GM21723 (cell line): Measurements from ENCODE around the gene TJP1.
"Not testable (repeated sequence)": the region's sequence is repeated elsewhere in the genome, so short reads cannot be mapped to it uniquely, and the experiment has no call there.

Source experiments
- ATAC-seq: cut with Tn5 transposase; IDR thresholded peaks from one replicate; pipeline ENCODE4 v1.9.1; 2021; ENCODE audit warnings: mild to moderate bottlenecking, moderate library complexity; ENCODE audit not compliant: unreplicated experiment

Gene TJP1

DNA sequence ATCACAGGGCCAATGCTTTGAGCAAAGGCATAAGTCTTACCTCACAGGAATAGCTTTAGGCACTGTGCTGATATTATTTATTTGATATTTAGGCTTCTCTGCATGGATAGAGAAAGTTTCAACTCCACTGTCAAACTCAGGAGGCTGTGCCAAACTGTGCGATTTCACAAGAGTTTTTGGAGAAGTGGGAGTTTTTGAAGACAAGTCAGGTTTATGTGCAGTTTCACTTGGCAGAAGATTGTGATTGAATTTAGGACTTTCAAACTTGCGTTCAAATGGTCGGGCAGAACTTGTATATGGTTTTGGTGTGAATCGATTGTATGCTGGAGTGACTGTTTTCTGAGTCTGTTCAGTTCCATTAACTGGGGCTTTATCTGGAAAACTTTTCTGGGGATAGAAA is 113.7 kb downstream of the TJP1 start:
- no peak for ATAC-seq

DNA sequence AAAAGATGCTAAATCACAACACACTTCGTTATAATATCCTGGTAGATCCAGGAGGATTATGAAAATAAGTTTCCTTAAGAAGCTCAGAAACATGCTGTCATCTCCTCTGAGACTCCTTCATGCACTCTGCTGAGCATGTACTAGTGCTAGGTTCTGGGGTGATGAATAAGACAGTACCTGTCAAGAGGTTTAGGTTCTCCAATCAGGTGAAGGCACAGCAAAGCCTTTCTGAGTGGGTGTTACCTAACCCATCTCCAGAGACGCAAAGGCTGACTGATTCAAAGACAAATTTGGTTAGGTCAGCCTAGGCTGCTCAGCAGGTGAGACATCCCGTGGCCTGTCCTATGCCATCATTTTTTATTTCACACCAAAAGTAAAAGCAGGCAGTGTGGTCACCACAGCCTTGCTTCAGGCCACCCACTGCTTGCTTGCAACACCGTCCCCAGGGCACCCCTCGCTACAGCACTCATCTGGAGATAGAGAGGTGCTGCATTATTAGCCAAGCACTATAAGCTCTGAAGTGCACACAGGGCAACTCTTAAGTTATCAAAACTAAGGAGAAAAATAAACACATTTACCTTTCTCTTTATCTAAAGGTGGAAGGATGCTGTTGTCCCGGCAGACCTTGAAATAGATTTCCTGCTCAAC is 117.2 kb downstream of the TJP1 start:
- ATAC-seq: no peak

DNA sequence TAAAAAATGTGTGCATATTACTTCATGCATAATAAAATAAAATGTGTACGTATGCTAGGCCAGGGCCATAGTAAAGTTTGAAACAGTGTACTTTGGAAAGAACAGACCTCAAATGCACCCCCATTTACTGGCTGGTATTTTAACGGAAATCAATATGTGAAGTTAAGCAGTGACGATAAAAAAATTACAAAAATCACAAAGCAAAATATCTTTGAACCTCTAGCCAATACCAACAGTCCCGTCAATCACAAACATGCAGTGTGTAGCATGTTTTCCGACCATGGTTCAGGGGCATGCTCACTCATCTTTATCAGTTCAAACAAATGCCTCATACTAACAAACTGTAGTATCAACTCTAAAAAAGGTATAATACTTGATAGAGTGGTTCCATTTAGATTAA is 121.1 kb downstream of the TJP1 start:
- ATAC-seq: no peak

DNA sequence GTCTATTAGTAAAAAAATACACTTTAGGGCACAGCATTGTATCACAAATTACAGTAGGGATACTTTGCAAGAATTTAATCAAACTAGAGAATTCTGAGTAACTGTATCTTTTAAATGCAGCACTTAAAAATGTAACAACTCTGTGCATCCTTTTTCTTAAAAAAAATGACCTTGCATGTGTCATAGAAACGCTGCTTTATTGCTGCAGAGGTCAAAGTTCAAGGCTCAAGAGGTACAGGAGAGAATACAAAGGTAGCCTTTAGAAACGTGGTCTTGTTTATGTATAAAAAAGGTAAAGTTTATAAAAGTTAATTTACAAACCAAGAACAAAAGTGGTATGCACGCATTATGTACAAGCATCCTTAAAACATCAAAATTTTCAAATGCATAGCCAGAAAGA is 122.0 kb downstream of the TJP1 start:
- ATAC-seq: no peak

DNA sequence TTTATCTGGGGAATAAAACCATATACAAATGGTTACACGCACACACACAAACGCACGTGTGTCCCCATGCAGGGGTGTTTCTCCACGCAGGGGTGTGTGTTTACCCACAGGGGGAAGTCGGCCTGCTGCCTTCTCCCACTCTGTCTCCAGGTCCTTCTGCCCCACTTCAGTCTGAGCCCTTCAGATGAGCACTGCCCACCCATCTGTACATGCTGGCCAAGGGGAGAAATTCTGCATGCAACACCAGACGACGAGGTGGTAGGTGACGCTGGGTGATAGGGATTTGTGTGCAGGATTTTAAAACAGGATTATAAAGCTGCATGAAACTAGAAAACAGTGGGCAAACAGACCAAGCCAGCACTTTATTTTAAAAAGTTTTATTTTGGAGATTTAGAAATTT is 122.5 kb downstream of the TJP1 start:
- no peak for ATAC-seq

DNA sequence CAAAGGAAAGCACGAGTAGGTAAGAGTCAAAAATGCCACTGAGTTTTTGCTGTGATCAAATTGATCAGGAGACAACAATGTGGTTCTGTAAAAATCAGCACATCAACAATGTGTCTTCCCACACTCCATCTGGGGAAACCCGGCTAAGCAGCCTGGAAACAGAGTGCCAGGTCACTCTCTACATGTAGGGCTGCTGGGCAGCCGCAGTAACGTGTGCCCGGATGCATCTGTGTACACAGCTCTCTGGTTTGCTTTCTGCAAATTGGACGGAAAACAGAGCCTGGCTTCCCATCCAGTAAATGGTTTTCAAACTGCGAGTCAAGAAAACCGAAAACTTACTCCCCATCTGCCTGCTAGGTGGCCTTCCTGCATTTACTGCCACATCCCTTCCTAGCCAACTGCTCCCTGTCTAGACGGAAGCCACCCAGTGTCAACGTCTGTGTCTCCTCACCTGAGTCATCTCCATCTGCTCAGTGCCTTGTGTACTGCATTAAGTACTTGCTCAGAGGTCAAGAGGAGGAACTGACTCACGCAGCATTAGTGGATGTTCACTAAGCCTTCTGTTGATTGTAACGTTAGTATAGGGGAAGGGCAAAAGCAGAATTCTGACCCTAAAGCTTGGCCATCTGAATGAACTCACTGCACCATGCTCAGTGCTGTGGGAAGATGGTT is 124.1 kb downstream of the TJP1 start:
- no peak for ATAC-seq

DNA sequence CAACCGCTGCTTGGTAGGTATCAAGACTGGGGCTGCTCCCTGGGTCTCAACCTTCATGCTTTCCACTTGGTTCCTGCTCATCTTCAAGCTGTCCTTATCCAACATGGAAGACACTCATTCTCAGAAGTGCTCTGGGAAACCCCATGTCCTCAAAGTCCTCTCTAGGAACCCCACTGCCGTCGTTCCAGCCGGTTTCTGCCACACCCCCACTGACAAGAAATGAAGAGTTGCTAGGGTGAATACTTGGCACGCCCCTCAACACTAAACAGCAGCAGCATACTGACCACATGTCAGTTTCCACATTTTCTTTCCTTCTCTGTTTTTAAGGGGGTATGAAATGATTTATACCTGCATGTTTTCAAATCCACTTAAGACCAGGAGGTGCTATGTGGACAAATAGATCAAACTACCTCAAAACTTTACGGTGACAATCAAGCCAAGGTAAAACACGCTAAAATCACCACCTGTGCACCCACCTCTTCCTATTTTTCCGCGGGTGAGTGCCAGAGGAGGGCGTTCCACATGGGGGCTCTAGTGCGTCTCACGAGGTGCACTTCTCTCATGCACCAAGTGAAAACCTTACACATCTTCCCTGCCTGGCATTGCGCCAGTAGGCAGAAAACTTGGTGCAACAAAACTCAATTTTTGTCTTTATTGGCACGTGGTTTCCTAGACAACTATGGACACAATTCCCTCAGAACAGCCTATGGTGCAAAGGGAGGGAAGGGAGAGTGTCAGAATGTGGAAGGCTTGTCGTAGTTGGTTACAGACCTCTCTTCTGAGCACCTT is 125.1 kb downstream of the TJP1 start:
- ATAC-seq: no peak

DNA sequence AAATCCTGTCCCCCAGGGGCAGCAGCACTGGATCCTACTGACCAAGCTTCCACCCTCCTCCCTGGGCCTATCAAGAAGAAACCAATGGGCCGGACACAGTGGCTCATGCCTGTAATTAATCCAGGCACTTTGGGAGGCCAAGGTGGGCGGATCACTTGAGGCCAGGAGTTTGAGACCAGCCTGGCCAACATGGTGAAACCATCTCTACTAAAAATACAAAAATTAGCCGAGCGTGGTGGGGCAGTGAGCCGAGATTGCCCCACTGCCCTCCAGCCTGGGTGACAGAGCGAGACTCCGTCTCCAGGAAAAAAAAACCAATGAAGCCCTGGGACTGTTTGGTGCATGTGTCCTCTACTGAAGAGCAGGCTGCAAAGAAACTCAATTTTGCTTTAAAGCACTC is 125.8 kb downstream of the TJP1 start:
- ATAC-seq: not testable (repeated sequence)

DNA sequence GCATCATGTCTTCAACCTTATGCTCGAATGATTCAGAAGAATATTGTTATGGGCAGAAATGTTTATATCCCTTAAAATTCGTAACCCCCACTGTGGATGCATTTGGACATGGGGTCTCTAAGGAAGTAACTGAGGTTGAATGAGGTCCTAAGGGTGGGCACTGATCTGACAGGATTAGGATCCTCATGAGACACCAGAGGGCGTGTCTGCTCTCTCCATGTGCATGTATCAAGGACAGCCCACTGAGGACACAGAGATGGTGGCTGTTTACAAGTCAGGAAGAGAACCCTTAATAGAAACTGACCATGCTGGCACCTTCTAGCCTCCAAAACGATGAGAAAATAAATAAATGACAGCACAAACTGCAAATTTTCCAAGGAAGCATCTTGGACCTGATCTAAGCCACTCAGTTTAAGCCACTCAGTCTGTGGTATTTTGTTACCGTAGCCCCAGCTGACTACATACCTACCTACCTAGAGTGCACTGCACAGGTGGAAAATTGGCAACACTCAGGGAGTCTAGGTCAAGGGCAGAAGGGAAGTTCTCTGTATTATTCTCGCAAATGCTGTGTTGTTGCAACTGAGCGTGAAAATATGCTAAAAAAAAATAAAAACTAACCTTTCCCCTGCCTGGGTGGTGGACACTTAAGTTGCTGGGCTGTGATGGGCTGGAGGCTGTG is 126.6 kb downstream of the TJP1 start:
- ATAC-seq: no peak

DNA sequence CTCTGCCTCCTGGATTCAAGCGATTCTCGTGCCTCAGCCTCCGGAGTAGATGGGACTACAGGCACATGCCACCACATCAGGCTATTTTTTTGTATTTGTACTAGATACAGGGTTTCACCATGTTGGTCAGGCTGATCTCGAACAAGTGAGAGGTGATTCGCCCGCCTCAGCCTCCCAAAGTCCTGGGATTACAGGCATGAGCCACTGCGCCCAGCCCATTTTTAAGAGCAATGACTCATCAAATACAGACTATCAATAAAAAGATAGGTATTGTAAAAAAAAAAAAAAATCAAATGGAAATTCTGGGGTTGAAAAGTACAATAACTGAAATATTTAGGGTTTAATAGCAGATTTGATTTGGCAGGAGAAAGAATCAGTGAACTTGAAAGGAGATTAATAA is 129.0 kb downstream of the TJP1 start:
- ATAC-seq: no peak

DNA sequence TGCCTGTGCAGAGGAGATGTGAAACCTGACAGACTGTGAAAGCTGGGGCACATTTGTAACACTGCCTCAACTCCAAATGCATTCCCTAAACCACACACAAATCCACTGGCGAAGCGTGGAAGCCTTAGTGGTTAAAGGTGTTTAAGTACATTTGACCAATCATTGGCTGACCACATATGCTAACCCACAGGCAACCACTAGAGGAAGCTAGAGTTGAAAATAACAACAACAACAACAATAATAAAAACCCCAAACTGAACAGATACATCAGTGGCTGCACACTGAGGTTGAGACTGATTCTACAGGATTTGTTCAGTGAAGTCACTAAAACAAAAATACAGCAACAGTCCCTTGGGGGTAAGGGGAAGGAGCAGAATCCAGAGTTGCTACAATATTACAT is 129.7 kb downstream of the TJP1 start:
- ATAC-seq: no peak

DNA sequence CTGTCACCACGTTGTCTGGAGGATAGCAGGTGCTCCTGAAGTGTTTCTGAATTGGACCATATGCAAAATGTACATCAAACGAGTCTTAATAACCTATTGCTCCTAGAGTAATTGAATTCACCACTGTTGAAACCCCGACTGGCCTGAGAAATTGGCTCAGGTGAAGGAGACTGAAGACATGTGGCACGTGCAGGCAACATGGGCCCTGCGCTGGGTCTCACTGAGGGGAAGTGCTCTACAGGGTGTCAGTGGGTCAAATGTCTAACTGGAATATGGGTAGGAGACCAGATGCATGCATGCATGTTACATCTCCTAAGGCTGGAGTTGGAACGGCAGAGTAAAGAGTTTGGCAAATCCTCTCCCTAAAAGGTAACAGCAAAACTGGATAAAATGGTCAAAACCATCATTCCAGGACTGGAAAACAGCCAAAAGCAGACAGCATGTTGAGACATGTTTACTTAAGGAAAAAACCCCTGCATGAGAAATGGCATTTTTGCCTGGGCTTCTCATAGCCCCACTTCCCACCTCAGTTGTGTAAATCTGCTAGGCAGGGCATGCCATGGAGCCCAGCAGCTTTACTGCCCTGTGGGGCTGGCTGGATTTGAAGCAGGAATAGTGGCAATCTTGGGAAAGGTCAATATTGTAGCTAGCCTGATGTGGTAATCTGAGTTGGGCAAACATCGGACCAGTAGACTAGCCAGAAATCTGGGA is 131.3 kb downstream of the TJP1 start:
- no peak for ATAC-seq

DNA sequence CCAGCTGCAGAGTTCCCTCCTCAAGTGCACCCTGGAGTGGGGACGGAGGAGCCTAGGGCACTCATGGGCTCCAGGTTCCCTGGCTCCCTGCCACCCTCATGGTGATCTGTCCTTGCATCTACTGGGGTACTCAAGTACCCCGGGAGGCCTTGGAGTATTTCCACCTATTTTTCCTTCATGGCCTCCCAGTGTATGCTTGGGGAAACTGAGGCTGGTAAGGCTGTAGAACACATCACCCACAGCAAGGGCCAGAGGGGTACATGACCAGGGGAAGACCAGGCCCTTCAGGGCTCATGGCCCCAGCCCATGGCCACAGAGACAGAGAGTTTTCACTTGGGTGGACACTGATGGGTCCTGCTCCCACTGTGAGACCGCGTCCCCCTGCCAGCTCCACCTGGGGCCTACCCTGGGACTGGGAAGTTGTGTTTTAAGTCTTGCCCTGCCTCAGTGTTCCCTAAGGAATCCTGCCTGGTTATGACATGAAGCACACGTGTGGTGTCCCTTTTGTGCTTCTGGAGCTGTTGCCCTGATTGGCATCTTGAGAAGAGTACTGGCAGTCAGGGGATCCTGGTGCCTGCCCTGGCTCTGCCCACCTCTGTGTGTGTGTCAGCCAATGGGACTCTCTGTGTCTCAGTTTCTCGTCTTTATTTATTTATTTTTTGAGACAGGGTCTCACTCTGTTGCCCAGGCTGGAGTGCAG is 132.8 kb downstream of the TJP1 start:
- no peak for ATAC-seq

DNA sequence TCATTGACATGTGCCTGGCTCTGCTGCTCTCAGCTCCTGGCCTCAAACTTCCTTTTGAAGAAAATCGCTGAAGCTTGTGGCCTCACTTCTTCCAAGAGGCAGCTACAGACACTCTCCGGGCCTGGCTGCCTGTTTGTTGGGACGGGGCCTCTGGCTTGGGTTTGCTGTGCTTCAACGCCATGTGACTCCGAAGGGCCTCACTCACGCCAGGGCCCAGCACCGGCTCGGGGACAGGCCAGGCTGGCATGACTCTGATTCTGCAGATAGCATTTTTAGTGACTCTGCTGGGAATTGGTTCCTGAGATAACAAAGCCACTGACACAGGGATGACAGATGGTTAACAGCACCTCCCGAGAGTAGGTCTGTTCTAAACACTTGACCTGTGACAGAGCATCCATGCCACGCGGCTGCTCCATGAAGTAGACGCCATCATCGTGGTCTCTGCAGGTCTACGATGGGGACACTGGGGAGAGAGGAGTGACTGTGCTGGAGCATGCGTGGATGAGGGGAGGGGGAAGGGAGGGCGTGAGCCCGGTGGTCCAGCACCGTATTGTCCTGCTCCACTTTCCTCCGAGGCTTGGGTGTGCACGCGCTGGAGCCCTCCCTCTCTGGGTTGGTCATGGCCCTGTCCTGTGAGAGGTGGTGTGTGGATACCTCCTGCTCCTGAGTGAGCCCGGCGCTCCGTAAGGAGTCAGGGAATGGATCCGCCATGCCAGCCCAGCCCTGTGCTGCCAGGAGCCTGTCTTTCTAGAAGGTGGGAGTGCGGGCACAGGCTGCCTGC is 133.6 kb downstream of the TJP1 start:
- no peak for ATAC-seq

DNA sequence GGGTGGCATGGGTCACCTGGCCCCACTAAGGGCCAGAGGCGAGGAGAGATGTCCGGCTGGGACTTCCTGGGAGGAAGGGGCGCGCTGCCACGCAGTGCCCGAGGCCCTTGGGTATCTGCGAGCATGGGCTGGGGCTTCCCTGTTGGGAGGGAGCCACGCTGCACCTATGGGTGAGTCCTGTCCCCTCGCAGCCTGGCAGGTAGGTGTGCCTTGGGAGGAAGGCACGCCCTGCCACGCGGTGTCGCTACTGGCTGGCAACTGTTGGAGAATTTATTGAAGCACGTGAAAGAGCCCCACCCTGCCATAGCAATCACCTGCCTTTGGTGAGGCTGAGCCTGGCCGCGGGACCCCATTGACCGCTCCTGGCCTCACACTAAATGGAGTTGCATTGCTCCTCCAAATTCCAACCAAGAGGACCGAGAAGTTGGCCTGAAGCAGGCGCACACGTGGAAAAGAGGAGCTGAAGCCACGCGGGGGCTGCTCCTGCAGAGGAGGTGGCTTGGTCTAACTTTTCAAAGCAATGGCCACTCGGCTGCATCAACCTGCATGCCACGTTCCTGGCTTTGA is 134.2 kb downstream of the TJP1 start:
- no peak for ATAC-seq

DNA sequence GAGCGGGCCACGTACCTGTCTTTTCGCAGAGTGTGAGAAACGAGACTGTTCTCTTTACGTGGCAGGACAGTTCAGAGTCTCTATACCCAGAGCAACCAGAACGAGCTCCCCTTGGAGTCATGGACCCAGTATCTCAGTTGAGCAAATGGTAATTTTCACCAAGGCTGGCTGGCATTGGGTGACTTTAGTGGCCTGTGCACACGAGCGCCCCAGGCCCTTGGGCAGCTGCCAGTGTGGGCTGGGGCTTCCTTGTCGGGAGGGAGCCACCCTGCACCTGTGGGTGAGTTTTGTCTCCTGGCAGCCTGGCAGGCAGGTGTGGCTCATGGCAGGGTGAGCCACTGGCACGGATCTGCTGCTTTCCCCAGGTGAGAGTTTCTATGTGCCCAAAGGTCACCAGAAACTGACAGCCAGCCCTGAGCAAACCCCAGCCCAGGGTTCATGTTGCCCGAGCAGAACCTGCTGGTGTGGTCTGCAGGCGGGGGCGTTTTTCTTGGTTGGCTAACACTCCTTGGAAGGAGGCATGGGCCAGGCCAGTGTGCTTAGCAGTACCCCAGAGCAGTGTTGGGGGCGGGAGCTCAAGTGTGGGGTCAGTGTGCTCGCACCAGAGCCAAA is 135.0 kb downstream of the TJP1 start:
- ATAC-seq: no peak

DNA sequence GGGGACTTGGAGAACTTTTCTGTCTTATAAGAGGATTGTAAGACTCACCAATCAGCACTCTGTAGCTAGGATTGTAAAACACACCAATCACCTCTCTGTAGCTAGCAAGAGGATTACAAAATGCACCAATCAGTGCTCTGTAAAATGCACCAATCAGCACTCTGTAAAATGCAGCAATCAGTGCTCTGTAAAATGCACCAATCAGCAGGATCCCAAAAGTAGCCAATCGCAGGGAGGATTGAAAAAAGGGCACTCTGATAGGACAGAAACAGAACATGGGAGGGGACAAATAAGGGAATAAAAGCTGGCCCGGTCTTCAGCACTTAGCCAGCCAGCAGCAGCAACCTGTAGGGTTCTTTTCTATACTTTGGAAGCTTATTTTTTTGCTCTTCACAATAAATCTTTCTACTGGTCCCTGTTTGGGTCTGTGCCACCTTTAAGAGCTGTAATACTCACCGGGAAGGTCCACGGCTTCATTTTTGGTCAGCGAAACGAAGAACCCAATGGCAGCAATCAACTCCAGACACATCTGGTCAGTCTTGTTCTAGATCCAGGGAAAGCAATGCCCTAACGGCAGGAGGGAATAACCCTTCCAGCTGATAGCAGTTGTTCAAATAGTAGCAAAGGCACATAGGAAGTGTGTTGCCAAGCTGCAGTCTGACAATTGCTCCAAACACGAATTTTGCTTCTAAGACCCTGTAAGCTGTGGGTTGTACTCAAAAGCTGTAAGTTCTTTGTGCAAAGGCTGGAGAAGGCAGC is 135.6 kb downstream of the TJP1 start:
- ATAC-seq: no peak

DNA sequence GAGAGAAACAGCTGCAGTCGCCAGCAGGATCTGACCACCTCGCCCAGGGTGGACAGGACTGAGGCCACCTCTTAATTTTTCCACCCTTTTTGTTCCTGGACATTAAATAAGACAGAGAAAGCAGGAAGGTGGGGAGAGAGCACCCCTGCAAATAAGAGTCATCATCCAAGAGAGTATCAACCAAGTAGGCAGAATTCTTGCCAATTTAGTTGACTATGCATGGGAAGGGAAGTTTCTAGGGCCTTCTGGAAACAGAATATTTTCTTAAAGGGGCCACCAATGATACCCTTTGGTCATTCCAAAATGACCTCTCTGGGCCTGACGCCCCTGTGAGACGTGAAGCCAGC is 136.2 kb downstream of the TJP1 start:
- no peak for ATAC-seq
